HEK293T (cell line): ENCODE results near the gene RUFY2.
"Not testable (repeated sequence)": the region's sequence is repeated elsewhere in the genome, so short reads cannot be mapped to it uniquely, and the experiment has no call there.

Experiments used
- BHLHE40 ChIP-seq: fragments of 450-650 bp; IDR thresholded peaks from 2 replicates; pipeline ENCODE4 v1.6.1; 2016; ENCODE audit warnings: mild to moderate bottlenecking, moderate library complexity, borderline replicate concordance
- CTBP1 ChIP-seq: fragments of 450-650 bp; IDR thresholded peaks from 2 replicates; pipeline ENCODE4 v1.6.1; 2016; ENCODE audit warnings: borderline replicate concordance
- FOXA1 ChIP-seq: fragments of 450-650 bp; IDR thresholded peaks from 2 replicates; pipeline ENCODE4 v1.6.1; 2016; ENCODE audit warnings: mild to moderate bottlenecking
- FOXK2 ChIP-seq: fragments of 450-650 bp; IDR thresholded peaks from 2 replicates; pipeline ENCODE4 v1.6.1; 2016; ENCODE audit warnings: mild to moderate bottlenecking
- L3MBTL2 ChIP-seq: fragments of 450-650 bp; conservative IDR thresholded peaks from 2 replicates; pipeline ENCODE4 v1.6.1; 2016; ENCODE audit warnings: mild to moderate bottlenecking
- LEF1 ChIP-seq: fragments of 450-650 bp; IDR thresholded peaks from 2 replicates; pipeline ENCODE4 v1.6.1; 2017; ENCODE audit warnings: mild to moderate bottlenecking, borderline replicate concordance
- PKNOX1 ChIP-seq: fragments of 450-650 bp; IDR thresholded peaks from 2 replicates; pipeline ENCODE4 v1.6.1; 2016
- SP1 ChIP-seq: fragments of 450-650 bp; IDR thresholded peaks from 2 replicates; pipeline ENCODE4 v1.6.1; 2017
- SUZ12 ChIP-seq: fragments of 450-650 bp; IDR thresholded peaks from 2 replicates; pipeline ENCODE4 v1.6.1; 2016; ENCODE audit warnings: mild to moderate bottlenecking
- TARDBP ChIP-seq: fragments of 450-650 bp; IDR thresholded peaks from 2 replicates; pipeline ENCODE4 v1.6.1; 2016

DNA sequence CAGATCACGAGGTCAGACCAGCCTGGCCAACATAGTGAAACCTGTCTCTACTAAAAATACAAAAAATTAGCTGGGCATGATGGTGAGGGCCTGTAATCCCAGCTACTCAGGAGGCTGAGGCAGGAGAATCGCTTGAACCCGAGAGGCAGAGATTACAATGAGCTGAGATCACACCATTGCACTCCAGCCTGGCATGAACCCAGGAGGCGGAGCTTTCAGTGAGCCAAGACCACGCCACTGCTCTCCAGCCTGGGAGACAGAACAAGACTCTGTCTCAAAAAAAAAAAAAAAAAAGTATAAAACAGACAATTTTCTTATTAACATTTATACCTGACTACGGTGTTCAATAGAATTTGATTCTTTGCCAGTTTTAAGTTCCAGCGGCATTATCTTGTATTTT is 42.6 kb upstream of the RUFY2 start:
- TF ChIP-seq SUZ12, FOXK2, TARDBP, CTBP1, LEF1, L3MBTL2, SP1, PKNOX1, FOXA1, BHLHE40: not testable (repeated sequence)
